GM18498 (cell line): ENCODE results near the gene ZNF205.
"Not testable (repeated sequence)": the region's sequence is repeated elsewhere in the genome, so short reads cannot be mapped to it uniquely, and the experiment has no call there.

Source experiments
- ATAC-seq: cut with Tn5 transposase; IDR thresholded peaks from one replicate; pipeline ENCODE4 v1.9.1; 2021; ENCODE audit warnings: mild to moderate bottlenecking, moderate library complexity; ENCODE audit not compliant: unreplicated experiment

ZNF205 gene

DNA sequence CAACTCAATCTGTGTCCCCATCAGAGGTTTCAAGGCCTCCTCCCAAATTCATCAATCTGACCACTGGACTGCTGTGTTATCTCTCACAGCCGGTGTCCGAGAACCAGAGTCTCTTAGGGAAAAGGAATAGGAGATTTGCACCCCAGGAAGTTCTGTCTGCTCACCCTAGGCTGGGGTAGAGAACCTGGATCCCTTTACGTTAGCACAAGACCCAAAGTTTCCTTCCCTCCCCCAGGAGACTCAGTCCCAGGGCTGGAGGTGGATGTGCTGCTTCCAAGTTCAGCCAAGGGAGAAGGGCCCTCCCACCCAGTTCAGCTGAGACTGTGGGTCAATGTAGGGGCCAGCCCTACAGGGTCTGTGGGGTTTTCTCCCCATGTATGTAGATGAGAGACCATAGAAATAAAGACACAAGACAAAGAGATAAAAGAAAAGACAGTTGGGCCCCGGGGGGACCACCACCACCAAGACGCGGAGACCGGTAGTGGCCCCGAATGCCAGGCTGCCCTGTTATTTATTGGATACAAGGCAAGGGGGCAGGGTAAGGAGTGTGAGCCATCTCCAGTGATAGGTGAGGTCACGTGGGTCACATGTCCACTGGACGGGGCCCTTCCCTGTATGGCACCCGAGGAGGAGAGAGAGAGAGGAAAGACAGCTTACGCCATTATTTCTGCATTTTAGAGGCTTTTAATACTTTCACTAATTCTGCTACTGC lies 52.9 kb downstream of the ZNF205 start:
- no peak for ATAC-seq

DNA sequence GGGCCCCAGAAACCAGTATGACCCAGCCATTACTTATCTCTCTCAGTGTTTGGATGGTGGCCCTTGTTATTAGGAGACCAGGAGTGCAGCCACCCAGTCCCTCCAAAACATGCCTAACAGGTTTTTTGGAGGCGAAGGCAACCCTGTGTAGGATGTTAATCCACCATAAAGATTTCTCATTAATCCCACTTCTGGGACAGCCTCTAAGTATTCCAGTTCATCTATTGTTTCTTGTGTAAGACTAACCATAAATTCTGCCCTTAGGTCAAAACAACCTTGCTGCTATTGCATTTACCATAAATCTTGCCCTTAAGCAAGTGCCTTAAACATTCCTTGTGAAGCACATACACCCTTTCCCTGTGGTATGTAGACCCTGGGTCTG lies 54.1 kb downstream of the ZNF205 start:
- no peak for ATAC-seq

DNA sequence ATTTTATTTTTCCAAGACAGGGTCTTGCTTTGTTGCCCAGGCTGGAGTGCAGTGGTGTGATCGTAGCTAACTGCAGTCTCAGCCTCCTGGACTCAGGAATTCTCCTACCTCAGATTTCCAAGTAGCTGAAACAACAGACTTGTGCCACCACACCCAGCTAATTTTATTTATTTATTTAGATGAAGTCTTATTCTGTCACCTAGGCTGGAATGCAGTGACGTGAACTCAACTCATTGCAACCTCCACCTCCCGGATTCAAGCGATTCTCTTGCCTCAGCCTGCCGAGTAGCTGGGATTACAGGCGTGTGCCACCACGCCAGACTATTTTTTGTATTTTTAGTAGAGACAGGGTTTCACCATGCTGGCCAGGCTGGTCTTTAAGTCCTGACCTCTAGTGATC lies 56.3 kb downstream of the ZNF205 start:
- ATAC-seq: not testable (repeated sequence)
